Anterior cingulate cortex (tissue), 58 donors: ENCODE results near the gene TNN.

Experiments
- DNase-seq, 58 donors: peaks; one replicate each; lab custom pipeline; 2025; lab: John Stamatoyannopoulos, UW

Gene TNN

DNA sequence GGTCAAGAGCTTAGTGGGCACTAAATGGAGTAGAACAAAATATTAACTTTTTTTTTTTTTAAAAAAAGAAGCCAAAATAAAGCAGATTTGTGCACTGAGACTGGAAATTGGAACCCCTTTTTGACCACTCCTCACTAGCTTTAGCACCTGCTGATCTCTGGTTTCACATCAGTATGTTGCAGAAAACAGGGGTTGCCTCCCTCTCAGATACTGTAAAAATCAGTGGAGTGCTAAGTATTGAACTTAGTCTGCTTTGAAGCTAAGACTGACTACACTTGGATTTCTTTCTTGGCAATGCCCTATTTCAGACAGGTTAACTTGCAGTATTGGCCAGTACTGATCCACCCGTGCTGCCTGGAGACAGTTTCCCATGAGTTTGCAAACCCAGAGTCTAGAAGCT lies 127.6 kb downstream of the TNN start:
- DNase-seq = no peak

DNA sequence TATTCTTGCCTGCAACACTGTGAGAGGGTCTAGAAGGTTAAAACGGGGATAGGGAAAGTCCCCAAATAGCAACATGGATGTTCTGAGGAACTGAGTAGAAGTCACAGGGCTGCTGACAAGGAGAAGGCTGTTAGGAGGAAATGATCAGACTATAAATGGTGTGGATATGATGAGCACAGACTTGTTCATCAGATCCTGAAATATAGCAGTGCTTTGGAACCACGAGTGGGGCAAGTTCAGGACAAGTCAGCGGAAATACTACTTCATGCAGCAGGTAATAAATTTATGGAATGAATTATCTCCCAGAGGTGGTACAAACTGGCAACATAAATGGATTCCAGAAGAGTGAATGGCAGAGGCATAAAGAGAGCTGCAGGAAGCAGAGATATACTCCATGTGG lies 128.2 kb downstream of the TNN start:
- no peak for DNase-seq

DNA sequence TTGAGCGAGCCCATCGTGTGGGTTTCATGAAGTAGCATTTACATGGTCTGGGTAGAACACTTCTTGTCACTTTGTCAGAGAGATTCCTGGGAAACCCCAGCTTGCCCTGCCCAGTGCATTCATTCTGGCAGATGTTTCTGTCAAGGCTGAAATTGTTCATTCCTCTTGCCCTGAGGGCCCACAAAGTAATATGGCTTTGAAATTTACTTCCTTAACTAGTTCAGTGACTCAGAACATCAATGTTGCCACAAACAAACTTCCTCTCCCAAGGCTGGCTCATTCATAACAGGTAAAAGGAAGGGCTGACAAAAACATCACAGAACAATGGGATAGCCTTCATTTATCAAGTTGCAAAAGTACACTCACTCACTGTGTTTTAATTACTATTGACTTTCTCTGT lies 129.9 kb downstream of the TNN start:
- no peak for DNase-seq
